ENCODE data around the gene FAM174C. TPM values are rescaled to one million over a fixed set of nuclear protein-coding genes. Genes with fewer than 3 reads are reported as not detected.

Gene FAM174C
- total RNA-seq, 4 donors from 2014 or later = 37.4 to 76.7 (median 46.7) TPM

- no peak for TF ChIP-seq CTCF (IDR thresholded peaks at IDR 0.05; ENCODE audit: low read depth)
These were observed 29.7 kb upstream of the FAM174C start for GRCh38 chr19:1245494-1246264.

- TF ChIP-seq CTCF (IDR thresholded peaks at IDR 0.05; ENCODE audit: low read depth) = no peak
These were observed 27.6 kb upstream of the FAM174C start for GRCh38 chr19:1247748-1248138.

- TF ChIP-seq CTCF (IDR thresholded peaks at IDR 0.05; ENCODE audit: low read depth) = no peak
These were observed 27.1 kb upstream of the FAM174C start, which contains the start of gene MIDN for GRCh38 chr19:1248139-1248785. Gene MIDN, plus strand, starts transcription at chr19:1248583. Its CDS starts 1,714 bp downstream, at chr19:1250297.

- TF ChIP-seq CTCF (IDR thresholded peaks at IDR 0.05; ENCODE audit: low read depth) = no peak
These were observed 26.5 kb upstream of the FAM174C start for GRCh38 chr19:1248786-1249297.

- no peak for TF ChIP-seq CTCF (IDR thresholded peaks at IDR 0.05; ENCODE audit: low read depth)
These were observed 25.9 kb upstream of the FAM174C start for GRCh38 chr19:1249298-1249989.

GRCh38 chr19:1249990-1250436, 25.3 kb upstream of the FAM174C start:
- TF ChIP-seq CTCF (IDR thresholded peaks at IDR 0.05; ENCODE audit: low read depth) = no peak
